Naive thymus-derived CD8-positive, alpha-beta T cell (primary cell): ENCODE data around the gene ALG8. TPM values are rescaled to one million over a fixed set of nuclear protein-coding genes. Genes with fewer than 3 reads are reported as not detected.

ENCODE experiments used
- ATAC-seq, 2 donors: fragments of 150-1000 bp; cut with Tn5 transposase in 1 of 2; sonication (Bioruptor Pico), chemical (Tn5 transposase) in 1 of 2; 1 replicate in 1 of 2; 2 replicates in 1 of 2; pipeline ENCODE4 v1.10.0; 2021; ENCODE audit warnings: mild to moderate bottlenecking in 2 of 2, moderate library complexity in 2 of 2
- POLR2A ChIA-PET: fragments of 350-600 bp; sonication (Branson Sonifier 250); formaldehyde crosslinking; loops from one replicate; lab custom pipeline; 2021; ENCODE audit warnings: antibody characterized with exemption; lab: Charles Lee
- DNase-seq, 10 donors: peaks; one replicate each; pipeline versions ENCODE4 v3.0.0 to v3.0.0-alpha.2; 2020 to 2022
- H3K27ac Mint-ChIP-seq, 10 donors: one replicate each; pipeline ENCODE4 v1.8.0; 2020 to 2022; ENCODE audit warnings: mild to moderate bottlenecking in 10 of 10, mixed read lengths in 10 of 10, moderate library complexity in 4 of 10, inconsistent platforms in 1 of 10
- H3K27me3 Mint-ChIP-seq, 5 donors: one replicate each; pipeline ENCODE4 v1.8.0; 2021 to 2022; ENCODE audit warnings: mixed read lengths in 5 of 5
- H3K36me3 Mint-ChIP-seq, 3 donors: one replicate each; pipeline ENCODE4 v1.8.0; 2020 to 2022; ENCODE audit warnings: mixed read lengths in 3 of 3, mild to moderate bottlenecking in 2 of 3, inconsistent platforms in 1 of 3
- H3K4me1 Mint-ChIP-seq, 4 donors: one replicate each; pipeline ENCODE4 v1.8.0; 2021 to 2022; ENCODE audit warnings: mixed read lengths in 4 of 4
- H3K4me3 Mint-ChIP-seq, 10 donors: one replicate each; pipeline ENCODE4 v1.8.0; 2020 to 2022; ENCODE audit warnings: mild to moderate bottlenecking in 10 of 10, mixed read lengths in 10 of 10, moderate library complexity in 6 of 10, inconsistent platforms in 1 of 10
- H3K9me3 Mint-ChIP-seq, 9 donors: one replicate each; pipeline ENCODE4 v1.8.0; 2020 to 2022; ENCODE audit warnings: mixed read lengths in 9 of 9, mild to moderate bottlenecking in 3 of 9, inconsistent platforms in 1 of 9, moderate library complexity in 1 of 9
- polyA plus RNA-seq, 3 donors: library from polyadenylated mRNA; unstranded; fragments of 300-500 nt; fragmentation: Illumina TruSeq; gene quantifications; one replicate each; pipeline ENCODE4 v1.2.3, GENCODE V29; 2021
- total RNA-seq, 8 experiments: library from RNA in 2 of 8; stranded (reverse) in 2 of 8; gene quantifications; one replicate each; pipeline ENCODE4 v1.2.3 and lab custom pipeline; 2021 to 2026

Gene ALG8
- total and polyA plus RNA-seq, 5 experiments from 2014 or later = 37.4 to 65.0 (median 54.6) TPM

DNA sequence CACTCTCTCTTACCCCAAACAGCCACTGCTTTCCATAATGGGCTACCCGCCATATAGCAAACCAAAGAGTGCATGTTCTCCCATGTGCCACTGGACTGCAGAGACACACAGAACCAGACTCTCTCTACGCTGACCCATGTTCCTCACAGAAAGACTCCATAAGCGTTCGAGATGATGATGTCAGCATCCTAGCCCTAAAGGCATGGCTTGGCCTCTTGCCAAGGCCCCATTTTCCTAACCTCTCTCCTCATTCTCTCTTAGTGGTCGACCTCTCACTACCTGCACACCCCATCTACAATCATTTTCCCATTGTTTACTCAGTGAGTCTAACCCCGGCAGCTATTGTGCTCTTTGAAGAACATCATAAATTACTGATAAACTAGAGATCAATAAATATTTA lies 64.7 kb downstream of the ALG8 start:
- Mint-ChIP-seq H3K9me3 (no peaks in the 10 kb centered on the region), H3K36me3 (peaks cover 0 to 43% (median 4%) of the 10 kb centered on the region in 3 donors), H3K27me3 (no peaks in the 10 kb centered on the region), H3K4me3 (peak overlapping the region in 5 of 10 donors; percentile 0 to 23 (median 4)), H3K27ac (peak overlapping the region in 8 of 10 donors; percentile 3 to 59 (median 36)), H3K4me1 (peaks cover 26 to 52% (median 45%) of the 10 kb centered on the region in 4 donors)
- DNase-seq (no peak), ATAC-seq (no peak)
- POLR2A ChIA-PET = no interaction called here

DNA sequence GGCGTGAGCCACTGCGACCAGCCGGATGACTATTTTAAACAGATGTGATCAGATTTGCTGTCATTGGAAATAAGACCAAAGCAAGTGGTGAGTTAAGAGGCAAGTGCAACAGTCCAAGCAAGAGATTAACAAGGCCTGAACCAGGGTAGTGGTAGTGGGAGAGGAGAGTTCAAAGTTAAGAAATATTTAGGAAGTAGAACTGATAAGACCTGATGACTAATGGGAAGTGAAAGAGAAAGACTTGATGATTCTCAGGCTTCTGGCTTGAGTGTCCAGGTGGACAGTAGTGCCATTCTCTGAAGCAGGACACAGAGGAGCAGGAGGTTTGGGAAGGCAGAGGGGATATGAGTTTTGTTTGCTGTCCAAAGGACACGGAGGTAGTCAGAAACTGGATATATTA lies 67.0 kb downstream of the ALG8 start:
- peaks cover 0 to 66% (median 11%) of the 10 kb centered on the region in 3 donors for H3K36me3 Mint-ChIP-seq
- no peaks in the 10 kb centered on the region for H3K9me3 Mint-ChIP-seq
- no peak overlapping the region for H3K4me3 Mint-ChIP-seq
- no peak for ATAC-seq
- no peak for DNase-seq
- H3K4me1 Mint-ChIP-seq = peaks cover 17 to 34% (median 30%) of the 10 kb centered on the region in 4 donors
- no peaks in the 10 kb centered on the region for H3K27me3 Mint-ChIP-seq
- POLR2A ChIA-PET = no interaction called here
- peak overlapping the region in 4 of 10 donors; percentile 13 to 84 (median 20) for H3K27ac Mint-ChIP-seq

- Mint-ChIP-seq H3K4me1 (peaks cover 15 to 29% (median 27%) of the 10 kb centered on the region in 4 donors), H3K36me3 (peaks cover 0 to 72% (median 15%) of the 10 kb centered on the region in 3 donors), H3K27me3 (no peaks in the 10 kb centered on the region), H3K27ac (peak overlapping the region in 5 of 10 donors; percentile 18 to 69 (median 37)), H3K9me3 (no peaks in the 10 kb centered on the region), H3K4me3 (no peak overlapping the region)
- DNase-seq (no peak), ATAC-seq (no peak)
- POLR2A ChIA-PET = no interaction called here
Measured at GRCh38 chr11:78071717-78072116, 67.7 kb downstream of the ALG8 start.

DNA sequence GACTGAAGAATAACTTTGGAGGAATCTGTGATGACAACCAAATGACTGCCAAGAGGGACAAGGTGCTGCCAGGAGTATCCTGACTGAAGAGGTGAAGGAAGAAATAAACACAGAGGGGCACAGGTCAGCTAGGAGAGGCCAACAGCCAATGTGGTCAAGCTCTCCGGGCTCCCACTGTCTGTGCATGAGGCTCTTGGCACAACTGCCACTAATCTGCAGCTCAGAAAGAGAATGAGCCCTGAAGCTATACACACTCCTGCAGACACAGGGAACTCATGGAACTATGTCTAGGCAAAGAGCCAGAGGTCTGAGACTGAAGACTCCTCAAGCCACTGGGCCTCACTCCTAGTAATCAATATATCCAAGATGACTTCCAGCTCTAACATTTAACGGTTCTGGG lies 68.8 kb downstream of the ALG8 start:
- POLR2A ChIA-PET = no interaction called here
- H3K36me3 Mint-ChIP-seq = peaks cover 0 to 66% (median 18%) of the 10 kb centered on the region in 3 donors
- DNase-seq (no peak), ATAC-seq (no peak)
- H3K9me3 Mint-ChIP-seq = no peaks in the 10 kb centered on the region
- no peaks in the 10 kb centered on the region for H3K27me3 Mint-ChIP-seq
- peaks cover 11 to 18% (median 16%) of the 10 kb centered on the region in 4 donors for H3K4me1 Mint-ChIP-seq
- H3K4me3 Mint-ChIP-seq = no peak overlapping the region
- peak overlapping the region in 3 of 10 donors; percentile 40 to 63 (median 48) for H3K27ac Mint-ChIP-seq

DNA sequence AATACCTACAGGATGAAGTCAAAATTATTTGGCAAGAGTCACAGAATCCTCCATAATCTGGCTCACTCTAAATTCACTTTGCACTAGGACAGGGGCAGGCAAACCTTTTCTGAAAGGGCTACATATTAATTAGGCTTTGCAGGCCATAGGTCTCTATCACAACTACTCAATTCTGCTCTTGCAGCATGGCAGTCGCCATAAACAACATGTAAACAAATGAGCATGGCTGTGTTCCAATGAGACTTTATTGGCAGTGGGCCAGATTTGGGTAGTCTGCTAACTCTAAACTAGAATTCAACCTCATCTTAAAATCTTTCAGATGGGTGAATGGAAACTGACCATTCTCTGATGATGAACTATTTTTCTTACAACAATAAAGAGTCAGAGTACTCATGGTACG lies 70.0 kb downstream of the ALG8 start:
- Mint-ChIP-seq H3K27ac (peak overlapping the region in 1 of 10 donors; percentile 46), H3K4me3 (no peak overlapping the region), H3K36me3 (peaks cover 0 to 61% (median 18%) of the 10 kb centered on the region in 3 donors), H3K27me3 (no peaks in the 10 kb centered on the region), H3K9me3 (no peaks in the 10 kb centered on the region), H3K4me1 (peaks cover 6 to 9% (median 8%) of the 10 kb centered on the region in 4 donors)
- ATAC-seq = no peak
- no peak for DNase-seq
- POLR2A ChIA-PET = no interaction called here

GRCh38 chr11:78067704-78068103 lies 71.7 kb downstream of the ALG8 start:
- POLR2A ChIA-PET = no interaction called here
- Mint-ChIP-seq H3K27ac (peak overlapping the region in 2 of 10 donors; percentile 18 to 75), H3K9me3 (no peaks in the 10 kb centered on the region), H3K4me3 (no peak overlapping the region), H3K4me1 (peaks cover 2 to 7% (median 4%) of the 10 kb centered on the region in 4 donors), H3K27me3 (no peaks in the 10 kb centered on the region), H3K36me3 (peaks cover 0 to 55% (median 18%) of the 10 kb centered on the region in 3 donors)
- no peak for ATAC-seq
- no peak for DNase-seq

GRCh38 chr11:78066471-78066870 lies 73.0 kb downstream of the ALG8 start:
- ATAC-seq = no peak
- no peak for DNase-seq
- POLR2A ChIA-PET = no interaction called here
- H3K9me3 Mint-ChIP-seq = no peaks in the 10 kb centered on the region
- H3K4me3 Mint-ChIP-seq = no peak overlapping the region
- peaks cover 0 to 45% (median 16%) of the 10 kb centered on the region in 3 donors for H3K36me3 Mint-ChIP-seq
- peak overlapping the region in 2 of 10 donors; percentile 71 for H3K27ac Mint-ChIP-seq
- no peaks in the 10 kb centered on the region for H3K4me1 Mint-ChIP-seq
- H3K27me3 Mint-ChIP-seq = no peaks in the 10 kb centered on the region

DNA sequence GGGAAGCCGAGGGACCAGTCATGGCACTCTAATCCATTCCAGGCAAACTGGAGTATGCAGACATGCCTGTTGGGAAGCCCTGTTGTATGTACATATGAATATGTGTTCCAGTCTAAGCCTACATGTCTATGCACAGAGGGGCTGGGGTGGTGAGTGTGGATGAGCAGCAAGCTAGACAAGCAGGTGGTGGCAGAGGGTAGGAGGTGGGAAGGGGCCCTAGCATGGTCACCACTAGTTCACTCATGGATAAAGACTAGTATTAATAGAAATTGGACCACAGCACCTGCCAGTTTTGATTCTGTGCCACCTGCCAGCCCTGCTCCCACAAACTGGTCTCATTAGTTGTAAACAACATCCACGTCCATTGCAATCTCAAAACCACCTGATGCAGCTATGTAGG lies 74.2 kb downstream of the ALG8 start:
- POLR2A ChIA-PET = no interaction called here

DNA sequence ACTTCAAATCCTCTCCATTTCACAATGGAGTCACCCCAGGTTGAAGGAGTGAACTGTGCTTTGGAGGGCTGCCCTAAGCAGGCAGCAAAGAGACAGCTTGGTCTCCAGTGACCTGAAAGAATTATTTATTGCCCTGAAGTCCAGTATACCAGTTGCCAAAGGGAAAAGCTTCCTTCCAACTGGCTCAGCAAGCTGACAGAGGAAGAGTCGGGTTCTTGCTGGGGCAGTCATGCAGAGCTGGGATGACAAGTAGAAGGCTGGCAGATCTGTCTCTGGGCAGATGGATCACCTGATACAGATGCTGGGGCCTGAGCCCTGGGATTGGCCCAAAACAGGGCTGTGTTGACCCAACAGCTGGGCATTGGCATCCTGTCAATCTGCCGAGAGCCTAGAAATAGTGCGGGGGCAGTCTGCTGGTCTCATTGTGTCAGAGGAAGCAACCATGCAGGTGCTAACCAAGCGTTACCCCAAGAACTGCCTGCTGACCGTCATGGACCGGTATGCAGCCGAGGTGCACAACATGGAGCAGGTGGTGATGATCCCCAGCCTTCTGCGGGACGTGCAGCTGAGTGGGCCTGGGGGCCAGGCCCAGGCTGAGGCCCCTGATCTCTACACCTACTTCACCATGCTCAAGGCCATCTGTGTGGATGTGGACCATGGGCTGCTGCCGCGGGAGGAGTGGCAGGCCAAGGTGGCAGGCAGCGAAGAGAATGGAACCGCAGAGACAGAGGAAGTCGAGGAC lies 75.8 kb downstream of the ALG8 start, which contains the start of gene THRSP:
THRSP (plus strand) TSS at position 422 of the 742 bp plus-strand sequence; CDS start at position 443, 21 bp downstream.
- H3K4me3 Mint-ChIP-seq = no peak within 1 kb of the TSS
- POLR2A ChIA-PET = no interaction called here
- H3K27me3 Mint-ChIP-seq = no peaks in the 10 kb centered on the region
- H3K9me3 Mint-ChIP-seq = no peaks in the 10 kb centered on the region
- H3K4me1 Mint-ChIP-seq = no peaks in the 10 kb centered on the region
- peaks cover 0 to 18% (median 14%) of the 10 kb centered on the region in 3 donors for H3K36me3 Mint-ChIP-seq
- ATAC-seq (no peak), DNase-seq (no peak)
- H3K27ac Mint-ChIP-seq = peak within 1 kb of the TSS in 2 of 10 donors; percentile 14 to 41

More for the DNA sequence above, 74.2 kb downstream of the ALG8 start:
- no peaks in the 10 kb centered on the region for H3K9me3 Mint-ChIP-seq
- no peak overlapping the region for H3K4me3 Mint-ChIP-seq
- no peaks in the 10 kb centered on the region for H3K4me1 Mint-ChIP-seq
- no peak for DNase-seq
- ATAC-seq = no peak
- peaks cover 0 to 34% (median 14%) of the 10 kb centered on the region in 3 donors for H3K36me3 Mint-ChIP-seq
- no peaks in the 10 kb centered on the region for H3K27me3 Mint-ChIP-seq
- peak overlapping the region in 1 of 10 donors; percentile 27 for H3K27ac Mint-ChIP-seq

DNA sequence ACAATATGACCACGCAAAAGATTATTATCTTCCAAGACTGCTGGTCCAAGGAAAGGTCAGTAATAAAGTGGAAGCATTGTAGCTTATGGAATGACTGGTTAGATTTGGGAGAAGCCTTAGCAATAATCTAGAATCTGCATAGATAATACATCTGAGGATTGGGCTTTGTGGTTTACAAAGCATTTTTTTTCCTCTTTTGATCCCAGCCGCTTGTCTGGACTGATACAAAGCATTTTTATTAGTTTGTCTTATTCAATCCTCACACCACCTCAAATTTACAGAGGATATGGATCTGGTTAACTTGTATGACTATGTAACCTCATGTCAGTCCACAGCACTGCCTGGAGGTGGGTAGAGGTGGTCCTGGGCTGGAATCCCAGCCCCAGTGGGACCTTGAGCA lies 76.8 kb downstream of the ALG8 start:
- no peaks in the 10 kb centered on the region for H3K27me3 Mint-ChIP-seq
- no peak overlapping the region for H3K27ac Mint-ChIP-seq
- no peak overlapping the region for H3K4me3 Mint-ChIP-seq
- ATAC-seq = no peak
- peaks cover 0 to 9% (median 8%) of the 10 kb centered on the region in 3 donors for H3K36me3 Mint-ChIP-seq
- no peak for DNase-seq
- POLR2A ChIA-PET = no interaction called here
- H3K4me1 Mint-ChIP-seq = no peaks in the 10 kb centered on the region
- H3K9me3 Mint-ChIP-seq = no peaks in the 10 kb centered on the region

DNA sequence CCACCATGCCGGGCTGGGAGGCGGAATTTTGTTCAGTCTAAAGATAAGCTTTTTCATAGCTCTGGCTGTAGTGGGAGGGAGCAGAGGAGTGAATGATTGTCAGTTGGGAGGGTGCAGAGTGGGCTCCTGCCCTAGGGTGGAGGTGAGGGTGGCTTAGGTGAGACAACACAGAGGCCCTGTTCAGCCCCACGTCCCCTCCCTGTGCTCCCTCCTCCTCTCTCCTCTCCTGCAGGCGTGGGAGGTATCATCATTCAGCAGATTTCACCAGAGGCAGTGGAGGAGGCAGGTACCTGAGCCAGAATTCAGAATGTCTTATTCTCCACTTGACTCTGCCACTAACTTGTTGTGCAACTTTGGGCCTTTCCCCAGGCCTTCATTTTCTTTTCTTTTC lies 77.5 kb downstream of the ALG8 start:
- Mint-ChIP-seq H3K4me1 (no peaks in the 10 kb centered on the region), H3K36me3 (peaks cover 0 to 6% (median under 1%) of the 10 kb centered on the region in 3 donors), H3K27me3 (no peaks in the 10 kb centered on the region), H3K9me3 (no peaks in the 10 kb centered on the region), H3K4me3 (no peak overlapping the region), H3K27ac (peak overlapping the region in 1 of 10 donors; percentile 72)
- DNase-seq (no peak), ATAC-seq (no peak)
- POLR2A ChIA-PET = no interaction called here

DNA sequence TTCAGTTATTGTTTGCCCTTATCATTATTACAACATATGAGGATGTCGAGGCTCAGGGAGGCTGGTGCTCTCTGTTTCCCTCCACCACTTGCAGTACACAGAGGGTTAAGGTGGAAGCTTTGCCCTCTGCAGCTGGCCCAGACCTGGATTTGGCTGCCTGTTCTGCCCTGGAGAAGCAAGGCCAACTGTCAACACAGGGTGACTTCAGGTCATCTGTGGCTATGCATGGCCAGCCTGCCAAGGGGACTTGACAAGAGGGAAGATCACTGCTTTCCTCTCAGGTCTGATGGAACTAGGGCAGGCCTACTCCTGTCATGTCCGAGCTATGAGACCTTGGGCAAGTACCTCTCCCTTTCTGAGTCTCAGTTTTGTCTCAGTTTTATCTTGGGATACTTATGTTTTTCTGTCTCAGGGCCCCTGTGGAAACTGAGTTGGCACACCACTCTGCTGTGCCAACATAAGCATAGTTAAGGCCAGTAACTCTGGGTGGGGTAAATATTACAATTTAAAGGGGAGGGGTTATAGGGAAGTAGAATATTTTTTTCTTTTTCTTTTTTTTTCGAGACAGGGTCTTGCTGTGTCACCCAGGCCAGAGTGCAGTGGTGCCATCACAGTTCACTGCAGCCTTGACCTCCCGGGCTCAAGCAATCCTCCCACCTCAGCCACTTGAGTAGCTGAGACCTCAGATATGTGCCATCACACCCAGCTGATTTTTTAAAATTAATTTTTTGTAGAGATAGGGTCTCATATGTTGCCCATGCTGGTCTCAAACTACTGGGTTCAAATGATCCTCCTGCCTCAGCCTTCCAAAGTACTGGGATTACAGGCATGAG lies 78.1 kb downstream of the ALG8 start:
- ATAC-seq (no peak), DNase-seq (no peak)
- Mint-ChIP-seq H3K9me3 (no peaks in the 10 kb centered on the region), H3K4me3 (no peak overlapping the region), H3K27me3 (no peaks in the 10 kb centered on the region), H3K36me3 (peaks cover 0 to 2% (median 0%) of the 10 kb centered on the region in 3 donors), H3K4me1 (no peaks in the 10 kb centered on the region), H3K27ac (peak overlapping the region in 1 of 10 donors; percentile 20)
- POLR2A ChIA-PET = interaction anchor here (1.0 kb wide), 1 partner anchor 18 kb away, joined by 4 read pairs; the partner anchor contains the start of gene NDUFC2
